ENCODE measurements around the gene LIG3.
"Not testable (repeated sequence)": the region's sequence is repeated elsewhere in the genome, so short reads cannot be mapped to it uniquely, and the experiment has no call there.

Gene LIG3

DNA sequence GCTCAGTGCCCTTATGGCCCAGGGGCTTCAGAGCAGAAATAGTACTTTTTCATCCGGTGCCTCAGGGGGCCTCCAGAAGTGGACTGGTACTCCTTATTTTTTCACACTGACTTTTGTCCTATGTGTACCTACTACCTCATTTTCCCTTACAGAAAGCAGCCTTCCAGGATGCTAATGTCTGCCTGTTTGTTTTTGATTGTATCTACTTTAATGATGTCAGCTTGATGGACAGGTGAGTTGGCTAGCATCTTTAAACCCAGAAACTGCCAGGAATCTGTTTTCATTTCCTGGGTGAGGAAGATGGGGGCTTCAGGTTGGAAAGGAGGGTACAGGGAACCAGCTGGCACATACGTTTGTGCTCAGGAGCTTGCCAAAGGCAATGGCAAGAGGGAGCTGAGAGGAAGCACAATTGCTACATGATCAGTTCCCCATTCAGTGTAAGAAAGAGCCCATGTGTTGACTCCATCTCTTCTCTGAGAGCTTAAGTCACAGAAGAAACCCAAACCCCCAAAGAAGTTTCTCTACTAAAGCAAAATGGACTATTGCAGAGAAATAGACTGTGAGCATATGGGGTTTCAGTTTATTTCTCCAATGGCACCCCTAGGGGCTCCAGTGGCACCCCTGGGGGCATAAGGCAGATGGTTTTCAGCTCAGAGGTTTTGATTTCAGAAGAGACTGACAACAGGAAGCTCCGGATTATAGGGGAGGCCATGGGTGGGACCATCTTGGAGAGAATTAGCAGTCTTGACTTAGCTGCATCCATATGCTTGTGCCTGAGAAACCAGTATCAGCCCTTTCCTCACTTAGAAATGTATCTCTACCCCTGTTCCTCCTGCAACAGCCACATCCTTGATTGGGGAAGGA lies 16.3 kb downstream of the LIG3 start:
- Histone ChIP-seq H3K36me3 (peaks cover 81% of the 10 kb centered on the region), H3K27me3 (ENCODE audit: insufficient read depth, low read depth, severe bottlenecking) (no peaks in the 10 kb centered on the region), H3K27ac (peak overlapping the region; percentile 43), H3K9me3 (ENCODE audit: severe bottlenecking) (no peaks in the 10 kb centered on the region), H3K4me3 (ENCODE audit: low read depth, low read length) (no peak overlapping the region)
- TF ChIP-seq, protein P1, sequence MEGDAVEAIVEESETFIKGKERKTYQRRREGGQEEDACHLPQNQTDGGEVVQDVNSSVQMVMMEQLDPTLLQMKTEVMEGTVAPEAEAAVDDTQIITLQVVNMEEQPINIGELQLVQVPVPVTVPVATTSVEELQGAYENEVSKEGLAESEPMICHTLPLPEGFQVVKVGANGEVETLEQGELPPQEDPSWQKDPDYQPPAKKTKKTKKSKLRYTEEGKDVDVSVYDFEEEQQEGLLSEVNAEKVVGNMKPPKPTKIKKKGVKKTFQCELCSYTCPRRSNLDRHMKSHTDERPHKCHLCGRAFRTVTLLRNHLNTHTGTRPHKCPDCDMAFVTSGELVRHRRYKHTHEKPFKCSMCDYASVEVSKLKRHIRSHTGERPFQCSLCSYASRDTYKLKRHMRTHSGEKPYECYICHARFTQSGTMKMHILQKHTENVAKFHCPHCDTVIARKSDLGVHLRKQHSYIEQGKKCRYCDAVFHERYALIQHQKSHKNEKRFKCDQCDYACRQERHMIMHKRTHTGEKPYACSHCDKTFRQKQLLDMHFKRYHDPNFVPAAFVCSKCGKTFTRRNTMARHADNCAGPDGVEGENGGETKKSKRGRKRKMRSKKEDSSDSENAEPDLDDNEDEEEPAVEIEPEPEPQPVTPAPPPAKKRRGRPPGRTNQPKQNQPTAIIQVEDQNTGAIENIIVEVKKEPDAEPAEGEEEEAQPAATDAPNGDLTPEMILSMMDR (IDR thresholded peaks at IDR 0.05; ENCODE audit: low read depth, low read length) = no peak
- peak; percentile 56 for DNase-seq

GRCh38 chr17:34997355-34997862 lies 17.1 kb downstream of the LIG3 start:
- no peaks in the 10 kb centered on the region for H3K9me3 ChIP-seq (ENCODE audit: severe bottlenecking)
- no peak for DNase-seq
- no peak overlapping the region for H3K27ac ChIP-seq
- peaks cover 81% of the 10 kb centered on the region for H3K36me3 ChIP-seq
- no peak overlapping the region for H3K4me3 ChIP-seq (ENCODE audit: low read depth, low read length)
- TF ChIP-seq, protein P1 (IDR thresholded peaks at IDR 0.05; ENCODE audit: low read depth, low read length) = no peak
- H3K27me3 ChIP-seq (ENCODE audit: insufficient read depth, low read depth, severe bottlenecking) = no peaks in the 10 kb centered on the region

GRCh38 chr17:34998205-34998604 lies 17.9 kb downstream of the LIG3 start:
- H3K36me3 ChIP-seq = peaks cover 86% of the 10 kb centered on the region
- H3K27me3 ChIP-seq (ENCODE audit: insufficient read depth, low read depth, severe bottlenecking) = no peaks in the 10 kb centered on the region
- DNase-seq = peak; percentile 83
- TF ChIP-seq, protein P1 (IDR thresholded peaks at IDR 0.05; ENCODE audit: low read depth, low read length) = peak; percentile 97
- H3K27ac ChIP-seq = no peak overlapping the region
- no peak overlapping the region for H3K4me3 ChIP-seq (ENCODE audit: low read depth, low read length)
- no peaks in the 10 kb centered on the region for H3K9me3 ChIP-seq (ENCODE audit: severe bottlenecking)

- no peak overlapping the region for H3K4me3 ChIP-seq (ENCODE audit: low read depth, low read length)
- H3K36me3 ChIP-seq = peaks cover 73% of the 10 kb centered on the region
- TF ChIP-seq, protein P1 (IDR thresholded peaks at IDR 0.05; ENCODE audit: low read depth, low read length) = no peak
- H3K27me3 ChIP-seq (ENCODE audit: insufficient read depth, low read depth, severe bottlenecking) = no peaks in the 10 kb centered on the region
- no peak overlapping the region for H3K27ac ChIP-seq
- H3K9me3 ChIP-seq (ENCODE audit: severe bottlenecking) = no peaks in the 10 kb centered on the region
- peak; percentile 56 for DNase-seq
These were observed 19.1 kb downstream of the LIG3 start for GRCh38 chr17:34999456-34999855.

DNA sequence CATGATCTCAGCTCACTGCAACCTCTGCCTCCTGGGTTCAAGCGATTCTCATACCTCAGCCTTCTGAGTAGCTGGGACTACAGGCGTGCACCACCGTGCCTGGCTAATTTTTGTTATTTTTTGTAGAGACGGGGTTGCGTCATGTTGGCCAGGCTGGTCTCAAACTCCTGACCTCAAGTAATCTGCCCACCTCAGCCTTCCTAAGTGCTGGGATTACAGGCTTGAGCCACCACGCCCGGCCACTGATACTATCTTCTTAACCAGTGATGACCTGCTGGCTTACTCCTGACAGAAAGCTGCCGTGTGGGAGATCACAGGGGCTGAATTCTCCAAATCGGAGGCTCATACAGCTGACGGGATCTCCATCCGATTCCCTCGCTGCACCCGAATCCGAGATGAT lies 20.7 kb downstream of the LIG3 start:
- peaks cover 58% of the 10 kb centered on the region for H3K36me3 ChIP-seq
- not testable (repeated sequence) for H3K4me3 ChIP-seq (ENCODE audit: low read depth, low read length); H3K27ac ChIP-seq; H3K9me3 ChIP-seq (ENCODE audit: severe bottlenecking); H3K27me3 ChIP-seq (ENCODE audit: insufficient read depth, low read depth, severe bottlenecking)
- DNase-seq = peak; percentile 65

DNA sequence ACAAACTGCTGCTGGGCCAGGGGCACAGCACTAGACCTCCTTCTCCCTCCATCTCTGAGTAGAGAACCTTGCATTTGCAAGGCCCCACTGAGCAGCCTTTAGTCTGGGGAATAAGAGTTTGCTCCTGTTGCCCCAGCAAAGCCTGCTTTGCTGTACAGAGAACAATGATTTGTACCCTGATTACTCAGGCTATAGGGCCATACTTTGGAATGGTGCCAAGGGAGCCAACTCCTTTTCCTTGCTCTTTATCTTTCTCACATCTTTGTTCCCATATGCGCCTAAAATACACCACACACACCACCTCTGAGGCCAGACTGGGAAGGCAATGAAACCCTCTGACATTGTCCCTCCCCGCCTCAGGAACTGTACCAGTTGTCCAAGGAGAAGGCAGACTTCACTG lies 21.2 kb downstream of the LIG3 start:
- no peaks in the 10 kb centered on the region for H3K27me3 ChIP-seq (ENCODE audit: insufficient read depth, low read depth, severe bottlenecking)
- no peak overlapping the region for H3K27ac ChIP-seq
- TF ChIP-seq, protein P1 (IDR thresholded peaks at IDR 0.05; ENCODE audit: low read depth, low read length) = no peak
- no peak overlapping the region for H3K4me3 ChIP-seq (ENCODE audit: low read depth, low read length)
- peaks cover 52% of the 10 kb centered on the region for H3K36me3 ChIP-seq
- H3K9me3 ChIP-seq (ENCODE audit: severe bottlenecking) = no peaks in the 10 kb centered on the region
- no peak for DNase-seq

All from WERI-Rb-1 (cell line).